GM12878 (cell line): Measurements from ENCODE around the gene KIF23. TPM values are rescaled to one million over a fixed set of nuclear protein-coding genes. Genes with fewer than 3 reads are reported as not detected.

Experiments used
- ATAC-seq: fragments of 200-7000 bp; cut with Tn5 transposase; 3 replicates; pipeline ENCODE4 v1.9.1; 2020; ENCODE audit warnings: mild to moderate bottlenecking, moderate library complexity
- BruUV-seq: library from RNA; stranded (reverse); fragments of 400-500 nt; replicated peaks from 2 replicates; lab custom pipeline; 2021; lab: Mats Ljungman, UMichigan
- CTCF ChIA-PET: fragments of 300-600 bp; sonication (Branson Sonifier 250); formaldehyde crosslinking; extraction: SDS; loops from one replicate; lab custom pipeline; 2021; ENCODE audit warnings: inconsistent platforms; lab: Yijun Ruan, JAX
- POLR2A ChIA-PET: fragments of 350-600 bp; formaldehyde crosslinking; extraction: SDS; loops from one replicate; lab custom pipeline; 2021; ENCODE audit warnings: inconsistent platforms; lab: Charles Lee
- RAD21 ChIA-PET: fragments of 300-600 bp; sonication (Branson Sonifier 250); formaldehyde crosslinking; loops from one replicate; lab custom pipeline; 2023; ENCODE audit warnings: antibody characterized with exemption; ENCODE audit not compliant: unreplicated experiment; lab: Charles Lee
- SMC1A ChIA-PET: fragments of 300-600 bp; sonication (Branson Sonifier 250); formaldehyde crosslinking; loops from one replicate; lab custom pipeline; 2023; ENCODE audit not compliant: unreplicated experiment, uncharacterized antibody; lab: Charles Lee
- DNase-seq: peaks from one replicate; pipeline ENCODE4 v3.0.0-alpha.2; 2011; ENCODE audit warnings: low read depth, low spot score
- FAIRE-seq: peaks from 3 replicates; lab custom pipeline; 2011; peaks lifted over from hg19 to GRCh38; lab: Jason Lieb, UNC
- H2AFZ ChIP-seq: 2 replicates; pipeline ENCODE4 v1.6.0; 2011; ENCODE audit warnings: low read depth, low read length, control low read depth; ENCODE audit not compliant: control insufficient read depth
- H3K27ac ChIP-seq: 2 replicates; pipeline ENCODE4 v1.5.1; 2011; ENCODE audit warnings: control low read depth; ENCODE audit not compliant: control insufficient read depth, insufficient read depth
- H3K27me3 ChIP-seq, 2 experiments: replicated peaks in 1 of 2; 2 replicates each; pipeline versions ENCODE4 v1.6.0 to v1.6.1; 2011; ENCODE audit warnings: low read length in 1 of 2; ENCODE audit not compliant: control insufficient read depth in 2 of 2, insufficient read depth in 2 of 2
- H3K36me3 ChIP-seq, 2 experiments: 2 replicates each; pipeline ENCODE4 v1.5.1; 2011; ENCODE audit warnings: low read length in 1 of 2; ENCODE audit not compliant: control insufficient read depth in 2 of 2, insufficient read depth in 2 of 2
- H3K4me1 ChIP-seq: 2 replicates; pipeline ENCODE4 v1.6.1; 2011; ENCODE audit warnings: mild to moderate bottlenecking, low read length, moderate library complexity, mixed read lengths; ENCODE audit not compliant: control insufficient read depth, insufficient read depth
- H3K4me2 ChIP-seq: 2 replicates; pipeline ENCODE4 v1.6.0; 2011; ENCODE audit warnings: control low read depth; ENCODE audit not compliant: control insufficient read depth, insufficient read depth
- H3K4me3 ChIP-seq: fragments of 200-600 bp; sonication (generic); 2 replicates; pipeline ENCODE4 v1.5.1; 2016
- H3K79me2 ChIP-seq: 2 replicates; pipeline ENCODE4 v1.6.0; 2011; ENCODE audit warnings: low read length; ENCODE audit not compliant: control insufficient read depth, insufficient read depth
- H3K9ac ChIP-seq: 2 replicates; pipeline ENCODE4 v1.8.0; 2011; ENCODE audit warnings: low read length, control low read depth, mixed read lengths; ENCODE audit not compliant: control insufficient read depth, insufficient read depth
- H3K9me3 ChIP-seq: replicated peaks from 3 replicates; pipeline ENCODE4 v1.5.1; 2011; ENCODE audit warnings: mild to moderate bottlenecking, low read length; ENCODE audit not compliant: control insufficient read depth, insufficient read depth
- H4K20me1 ChIP-seq: 2 replicates; pipeline ENCODE4 v1.6.0; 2011; ENCODE audit not compliant: control insufficient read depth, insufficient read depth
- CBFB ChIP-seq: IDR thresholded peaks from 2 replicates; pipeline ENCODE4 v1.6.1; 2016; ENCODE audit warnings: antibody characterized with exemption, low read depth
- CHD4 ChIP-seq: fragments of 200-600 bp; sonication (generic); IDR thresholded peaks from 2 replicates; pipeline ENCODE4 v1.6.1; 2016; ENCODE audit warnings: mild to moderate bottlenecking
- CUX1 ChIP-seq: IDR thresholded peaks from 2 replicates; pipeline ENCODE4 v1.6.1; 2012; ENCODE audit warnings: improper control_type of control experiment, low read depth, low read length; ENCODE audit not compliant: insufficient replicate concordance
- NFYB ChIP-seq: IDR thresholded peaks from 2 replicates; pipeline ENCODE4 v1.6.1; 2011; ENCODE audit warnings: low read depth, mild to moderate bottlenecking, low read length, improper control_type of control experiment, moderate library complexity; ENCODE audit not compliant: insufficient read depth
- NKRF ChIP-seq: fragments of 450-650 bp; conservative IDR thresholded peaks from 2 replicates; pipeline ENCODE4 v1.6.1; 2017; ENCODE audit warnings: mild to moderate bottlenecking, moderate library complexity
- ZNF217 ChIP-seq: fragments of 450-650 bp; IDR thresholded peaks from 2 replicates; pipeline ENCODE4 v1.6.1; 2017; ENCODE audit warnings: antibody characterized with exemption, mild to moderate bottlenecking
- ZNF384 ChIP-seq: IDR thresholded peaks from 2 replicates; pipeline ENCODE4 v1.6.1; 2012; ENCODE audit warnings: low read depth, mild to moderate bottlenecking, low read length, improper control_type of control experiment, borderline replicate concordance
- WGBS: methylation state at CpG from one replicate; pipeline ENCODE4 v1.1.6; 2016; ENCODE audit warnings: low lambda C conversion rate; ENCODE audit not compliant: insufficient replicate concordance, insufficient coverage; ENCODE audit errors: missing lambda C conversion rate; 5-methylcytosine and 5-hydroxymethylcytosine counted together
- in situ Hi-C: fragments of 300-500 bp; cut with MboI; formaldehyde crosslinking; loops from 9 replicates; pipeline ENCODE4 v1.14.3; 2018; ENCODE audit warnings: mixed read lengths
- intact Hi-C: fragments of 100-400 bp; cut with micrococcal nuclease; formaldehyde crosslinking; loops from one replicate; pipeline ENCODE4 v1.14.2; 2022; ENCODE audit not compliant: unreplicated experiment
- polyA plus RNA-seq, 11 experiments: library from polyadenylated mRNA; depleted of rRNA in 4 of 11; unstranded in 6 of 11; stranded (reverse) in 5 of 11; fragments of >200 nt; fragmentation: Nextera tagmentation in 4 of 11; fragmentation: Illumina TruSeq in 1 of 11; extraction: Ambion mirVana in 4 of 11; extraction: Trizol in 1 of 11; gene quantifications; 1 replicate in 1 of 11; 2 replicates in 10 of 11; pipeline versions ENCODE4 v1.2.1 to v1.2.3, GENCODE V29; 2011 to 2016; ENCODE audit warnings: inconsistent platforms in 2 of 11, missing spikeins in 2 of 11, low read depth in 1 of 11
- total RNA-seq, 4 experiments: library from RNA; depleted of rRNA in 3 of 4; stranded (reverse); fragments of >200 nt in 3 of 4; fragmentation: Illumina TruSeq in 1 of 4; extraction: Trizol in 1 of 4; gene quantifications; 2 replicates each; pipeline versions ENCODE4 v1.2.1 to v1.2.3, GENCODE V29; 2013 to 2021

The KIF23 gene
- total and polyA plus RNA-seq, 10 of the 15 experiments (the other 5 are each of a cell fraction or from before 2014, with no cell fraction given) = 28.0 to 62.5 (median 46.6) TPM

- TF ChIP-seq ZNF384 = no peak
Measured at GRCh38 chr15:69434238-69434637, 20.1 kb downstream of the KIF23 start (continued).

- in situ Hi-C loops = no loop called here
- TF ChIP-seq NKRF = no peak
- TF ChIP-seq CUX1 = no peak
- TF ChIP-seq CHD4 = no peak
- no peak for TF ChIP-seq NFYB
- no peak for TF ChIP-seq CBFB
- TF ChIP-seq ZNF217 = no peak
- TF ChIP-seq, all 136 proteins: peak for 0
- H4K20me1 ChIP-seq = no peaks in the 10 kb centered on the region
- H3K4me3 ChIP-seq = no peak overlapping the region
- no peaks in the 10 kb centered on the region for H3K27me3 ChIP-seq
- DNase-seq (no peak), ATAC-seq (no peak), FAIRE-seq (no peak)
- over 99% methylated on average over 18 of the region's 18 CpGs for WGBS
- H3K4me2 ChIP-seq = no peak overlapping the region
- BruUV-seq = no TSS peak
- SMC1A ChIA-PET = no interaction called here
- H3K9me3 ChIP-seq = no peaks in the 10 kb centered on the region
- CTCF ChIA-PET = no interaction called here
- intact Hi-C loops = no loop called here
- POLR2A ChIA-PET = no interaction called here
- H3K9ac ChIP-seq = no peak overlapping the region
- H3K79me2 ChIP-seq = no peaks in the 10 kb centered on the region
- H2AFZ ChIP-seq = no peak overlapping the region
- H3K27ac ChIP-seq = no peak overlapping the region
- RAD21 ChIA-PET = no interaction called here
- H3K36me3 ChIP-seq = peaks cover 10 to 29% of the 10 kb centered on the region in 2 experiments
- H3K4me1 ChIP-seq = no peaks in the 10 kb centered on the region
Measured at GRCh38 chr15:69434679-69435078, 20.5 kb downstream of the KIF23 start.
